MM.1S (cell line): ENCODE measurements around the gene DPP10.

Source experiments
- DNase-seq: peaks from one replicate; pipeline ENCODE4 v3.0.0-alpha.2; 2015
- H2AFZ ChIP-seq: fragments of 300-600 bp; sonication (generic); 2 replicates; pipeline ENCODE4 v1.6.0; 2016; ENCODE audit warnings: antibody characterized with exemption, low read length
- H3F3A ChIP-seq: fragments of 300-600 bp; sonication (generic); 2 replicates; pipeline ENCODE4 v1.6.1; 2016; ENCODE audit warnings: mild to moderate bottlenecking, antibody characterized with exemption, low read length, moderate library complexity, mixed read lengths; ENCODE audit not compliant: insufficient read depth
- H3K27ac ChIP-seq: fragments of 300-600 bp; sonication (generic); 2 replicates; pipeline ENCODE4 v1.5.1; 2016; ENCODE audit warnings: mild to moderate bottlenecking, low read length
- H3K27me3 ChIP-seq: fragments of 300-600 bp; sonication (generic); replicated peaks from 2 replicates; pipeline ENCODE4 v1.6.0; 2016; ENCODE audit warnings: low read length; ENCODE audit not compliant: insufficient read depth
- H3K36me3 ChIP-seq: fragments of 300-600 bp; sonication (generic); replicated peaks from 2 replicates; pipeline ENCODE4 v1.6.1; 2016; ENCODE audit warnings: mild to moderate bottlenecking, low read length, mixed read lengths; ENCODE audit not compliant: insufficient read depth
- H3K4me1 ChIP-seq: fragments of 300-600 bp; sonication (generic); 2 replicates; pipeline ENCODE4 v1.6.1; 2016; ENCODE audit warnings: low read length, mixed read lengths
- H3K4me2 ChIP-seq: fragments of 300-600 bp; sonication (generic); 2 replicates; pipeline ENCODE4 v1.6.0; 2016; ENCODE audit warnings: low read depth, low read length
- H3K4me3 ChIP-seq: fragments of 300-600 bp; sonication (generic); 2 replicates; pipeline ENCODE4 v1.5.1; 2016; ENCODE audit warnings: low read length, mixed read lengths
- H3K79me2 ChIP-seq: fragments of 300-600 bp; sonication (generic); 2 replicates; pipeline ENCODE4 v1.6.1; 2016; ENCODE audit warnings: mixed run types, low read length, mixed read lengths
- H3K9ac ChIP-seq: fragments of 300-600 bp; sonication (generic); 2 replicates; pipeline ENCODE4 v1.6.1; 2016; ENCODE audit warnings: low read length, mixed read lengths
- H3K9me2 ChIP-seq: fragments of 300-600 bp; sonication (generic); replicated peaks from 2 replicates; pipeline ENCODE4 v1.6.1; 2016; ENCODE audit warnings: mild to moderate bottlenecking, low read length, mixed read lengths; ENCODE audit not compliant: insufficient read depth
- H3K9me3 ChIP-seq: fragments of 300-600 bp; sonication (generic); replicated peaks from 2 replicates; pipeline ENCODE4 v1.6.1; 2016; ENCODE audit warnings: mild to moderate bottlenecking, low read length, mixed read lengths; ENCODE audit not compliant: insufficient read depth
- H4K20me1 ChIP-seq: fragments of 300-600 bp; sonication (generic); 2 replicates; pipeline ENCODE4 v1.6.1; 2016; ENCODE audit warnings: mild to moderate bottlenecking, low read length, moderate library complexity, mixed read lengths; ENCODE audit not compliant: insufficient read depth
- CTCF ChIP-seq: fragments of 300-600 bp; sonication (generic); IDR thresholded peaks from 2 replicates; pipeline ENCODE4 v1.5.1; 2016; ENCODE audit warnings: antibody characterized with exemption, low read length, mixed read lengths
- EZH2 ChIP-seq: fragments of 300-600 bp; sonication (generic); optimal IDR thresholded peaks from 2 replicates; pipeline ENCODE3; 2017; ENCODE audit warnings: low read depth, mild to moderate bottlenecking, antibody characterized with exemption, low read length, mixed read lengths
- EZH2phosphoT487 ChIP-seq: fragments of 300-600 bp; sonication (generic); IDR thresholded peaks from 2 replicates; pipeline ENCODE4 v1.6.1; 2018; ENCODE audit warnings: antibody characterized with exemption, low read length

DPP10 gene

GRCh38 chr2:114579542-114579941 is 137.1 kb downstream of the DPP10 start:
- Histone ChIP-seq H3K4me3 (no peak overlapping the region), H3K27ac (no peak overlapping the region), H3K4me2 (no peak overlapping the region), H3K36me3 (no peaks in the 10 kb centered on the region), H3F3A (no peaks in the 10 kb centered on the region), H4K20me1 (no peaks in the 10 kb centered on the region), H3K79me2 (no peaks in the 10 kb centered on the region), H2AFZ (no peak overlapping the region), H3K9me3 (no peaks in the 10 kb centered on the region), H3K4me1 (no peaks in the 10 kb centered on the region), H3K27me3 (no peaks in the 10 kb centered on the region), H3K9me2 (no peaks in the 10 kb centered on the region), H3K9ac (no peak overlapping the region)
- no peak for DNase-seq
- TF ChIP-seq EZH2 = no peak
- TF ChIP-seq EZH2phosphoT487 = no peak
- no peak for TF ChIP-seq CTCF

- H3F3A ChIP-seq = no peaks in the 10 kb centered on the region
- H3K4me1 ChIP-seq = no peaks in the 10 kb centered on the region
- H3K27me3 ChIP-seq = no peaks in the 10 kb centered on the region
- no peak overlapping the region for H3K9ac ChIP-seq
- H3K9me2 ChIP-seq = no peaks in the 10 kb centered on the region
- no peak for DNase-seq
- H3K9me3 ChIP-seq = no peaks in the 10 kb centered on the region
- H4K20me1 ChIP-seq = no peaks in the 10 kb centered on the region
- no peaks in the 10 kb centered on the region for H3K79me2 ChIP-seq
- H3K4me2 ChIP-seq = no peak overlapping the region
- H3K36me3 ChIP-seq = no peaks in the 10 kb centered on the region
- TF ChIP-seq EZH2 = no peak
- no peak for TF ChIP-seq EZH2phosphoT487
- TF ChIP-seq CTCF = no peak
- H3K4me3 ChIP-seq = no peak overlapping the region
- H2AFZ ChIP-seq = no peak overlapping the region
- no peak overlapping the region for H3K27ac ChIP-seq
Measured at GRCh38 chr2:114580691-114581090, 138.2 kb downstream of the DPP10 start.

GRCh38 chr2:114598329-114598728 is 155.9 kb downstream of the DPP10 start:
- TF ChIP-seq EZH2phosphoT487 (no peak), EZH2 (no peak), CTCF (no peak)
- no peaks in the 10 kb centered on the region for H4K20me1 ChIP-seq
- H3K9me2 ChIP-seq = no peaks in the 10 kb centered on the region

More at GRCh38 chr2:114598329-114598728, 155.9 kb downstream of the DPP10 start:
- Histone ChIP-seq H3K27me3 (no peaks in the 10 kb centered on the region), H3K9ac (no peak overlapping the region), H3K36me3 (no peaks in the 10 kb centered on the region), H2AFZ (no peak overlapping the region), H3K4me2 (no peak overlapping the region), H3K4me1 (no peaks in the 10 kb centered on the region), H3F3A (no peaks in the 10 kb centered on the region), H3K9me3 (no peaks in the 10 kb centered on the region), H3K27ac (no peak overlapping the region), H3K4me3 (no peak overlapping the region), H3K79me2 (no peaks in the 10 kb centered on the region)
- DNase-seq = no peak
